DND-41 (cell line): Measurements from ENCODE around the gene PDPR.
"Not testable (repeated sequence)": the region's sequence is repeated elsewhere in the genome, so short reads cannot be mapped to it uniquely, and the experiment has no call there.

Experiments used
- ATAC-seq: fragments of 200-7000 bp; cut with Tn5 transposase; 3 replicates; pipeline ENCODE4 v1.9.1; 2021; ENCODE audit warnings: low read depth; ENCODE audit not compliant: insufficient read depth
- DNase-seq: peaks from one replicate; pipeline ENCODE4 v3.0.0-alpha.2; 2020
- H2AFZ ChIP-seq: 2 replicates; pipeline ENCODE4 v1.6.0; 2012; ENCODE audit warnings: low read depth, low read length
- H3K27ac ChIP-seq: 2 replicates; pipeline ENCODE4 v1.5.1; 2012; ENCODE audit warnings: low read length, inconsistent platforms
- H3K27me3 ChIP-seq: fragments of 200-600 bp; sonication (generic); 2 replicates; pipeline ENCODE4 v1.6.0; 2012; ENCODE audit warnings: low read length, mild to moderate bottlenecking, inconsistent platforms; ENCODE audit not compliant: insufficient read depth, poor library complexity
- H3K36me3 ChIP-seq: 2 replicates; pipeline ENCODE4 v1.5.1; 2012; ENCODE audit warnings: low read length, inconsistent platforms; ENCODE audit not compliant: insufficient read depth
- H3K4me1 ChIP-seq: 2 replicates; pipeline ENCODE4 v1.5.1; 2012; ENCODE audit warnings: mild to moderate bottlenecking, low read length; ENCODE audit not compliant: insufficient read depth
- H3K4me2 ChIP-seq: 2 replicates; pipeline ENCODE4 v1.6.0; 2012; ENCODE audit warnings: mild to moderate bottlenecking, moderate library complexity, low read length, inconsistent platforms; ENCODE audit not compliant: insufficient read depth
- H3K4me3 ChIP-seq, 2 experiments: fragments of 200-600 bp in 1 of 2; shearing (Covaris generic) in 1 of 2; 2 replicates each; pipeline ENCODE4 v1.5.1; 2012 to 2016; ENCODE audit warnings: inconsistent platforms in 2 of 2, low read length in 2 of 2, mild to moderate bottlenecking in 2 of 2, low read depth in 1 of 2, moderate library complexity in 1 of 2
- H3K79me2 ChIP-seq: 2 replicates; pipeline ENCODE4 v1.6.0; 2012; ENCODE audit warnings: low read length, inconsistent platforms; ENCODE audit not compliant: insufficient read depth
- H3K9ac ChIP-seq: 2 replicates; pipeline ENCODE4 v1.6.0; 2012; ENCODE audit warnings: low read depth, mild to moderate bottlenecking, inconsistent platforms, low read length, moderate library complexity
- H3K9me3 ChIP-seq: 2 replicates; pipeline ENCODE4 v1.5.1; 2012; ENCODE audit warnings: low read length, moderate library complexity, mild to moderate bottlenecking, inconsistent platforms; ENCODE audit not compliant: insufficient read depth, severe bottlenecking
- H4K20me1 ChIP-seq: 2 replicates; pipeline ENCODE4 v1.6.0; 2012; ENCODE audit warnings: low read length; ENCODE audit not compliant: insufficient read depth

PDPR gene

GRCh38 chr16:70198666-70199065 is 84.5 kb downstream of the PDPR start:
- not testable (repeated sequence) for H3K4me3 ChIP-seq, H3K4me1 ChIP-seq, H3K4me2 ChIP-seq, H3K27me3 ChIP-seq, ATAC-seq, DNase-seq, H2AFZ ChIP-seq, H3K36me3 ChIP-seq, H3K9ac ChIP-seq, H3K9me3 ChIP-seq, H4K20me1 ChIP-seq, H3K79me2 ChIP-seq, H3K27ac ChIP-seq

- not testable (repeated sequence) for H3K4me1 ChIP-seq, ATAC-seq, H3K9me3 ChIP-seq, H2AFZ ChIP-seq, H3K27ac ChIP-seq, H3K9ac ChIP-seq, H4K20me1 ChIP-seq, H3K79me2 ChIP-seq, H3K4me3 ChIP-seq, H3K36me3 ChIP-seq, DNase-seq, H3K27me3 ChIP-seq, H3K4me2 ChIP-seq
Observed at GRCh38 chr16:70199170-70199569, 85.0 kb downstream of the PDPR start.

- not testable (repeated sequence) for H3K4me2 ChIP-seq, DNase-seq, H3K27ac ChIP-seq, H3K9me3 ChIP-seq, H4K20me1 ChIP-seq, H3K4me3 ChIP-seq, H3K27me3 ChIP-seq, H3K4me1 ChIP-seq, H3K36me3 ChIP-seq, H2AFZ ChIP-seq, ATAC-seq, H3K9ac ChIP-seq, H3K79me2 ChIP-seq
Observed at GRCh38 chr16:70200063-70200462, 85.9 kb downstream of the PDPR start.

GRCh38 chr16:70203508-70203907 is 89.4 kb downstream of the PDPR start:
- not testable (repeated sequence) for DNase-seq, H3K4me1 ChIP-seq, H3K79me2 ChIP-seq, H2AFZ ChIP-seq, H3K9ac ChIP-seq, ATAC-seq, H4K20me1 ChIP-seq, H3K27ac ChIP-seq, H3K9me3 ChIP-seq, H3K4me3 ChIP-seq, H3K36me3 ChIP-seq, H3K27me3 ChIP-seq, H3K4me2 ChIP-seq

- ATAC-seq, DNase-seq, H4K20me1 ChIP-seq, H3K27ac ChIP-seq, H3K9ac ChIP-seq, H2AFZ ChIP-seq, H3K4me1 ChIP-seq, H3K79me2 ChIP-seq, H3K27me3 ChIP-seq, H3K36me3 ChIP-seq, H3K4me3 ChIP-seq, H3K4me2 ChIP-seq, H3K9me3 ChIP-seq: not testable (repeated sequence)
Observed at GRCh38 chr16:70204010-70204409, 89.9 kb downstream of the PDPR start.

- not testable (repeated sequence) for H3K36me3 ChIP-seq, H3K27ac ChIP-seq, H3K4me1 ChIP-seq, H3K9ac ChIP-seq, DNase-seq, H3K9me3 ChIP-seq, H3K4me2 ChIP-seq, H2AFZ ChIP-seq, H3K27me3 ChIP-seq, H3K79me2 ChIP-seq, ATAC-seq, H3K4me3 ChIP-seq, H4K20me1 ChIP-seq
Observed at GRCh38 chr16:70204668-70205405, 90.7 kb downstream of the PDPR start.

- H4K20me1 ChIP-seq, H3K4me3 ChIP-seq, H3K4me1 ChIP-seq, H3K36me3 ChIP-seq, DNase-seq, H3K27ac ChIP-seq, H3K4me2 ChIP-seq, ATAC-seq, H3K9me3 ChIP-seq, H2AFZ ChIP-seq, H3K9ac ChIP-seq, H3K79me2 ChIP-seq, H3K27me3 ChIP-seq: not testable (repeated sequence)
Observed at GRCh38 chr16:70206382-70206781, 92.2 kb downstream of the PDPR start.
